ENCODE data around the gene RASGRF2. TPM values are rescaled to one million over a fixed set of nuclear protein-coding genes. Genes with fewer than 3 reads are reported as not detected.

Gene RASGRF2
- total RNA-seq, 1 donor from 2014 or later = 1.4 TPM

DNA sequence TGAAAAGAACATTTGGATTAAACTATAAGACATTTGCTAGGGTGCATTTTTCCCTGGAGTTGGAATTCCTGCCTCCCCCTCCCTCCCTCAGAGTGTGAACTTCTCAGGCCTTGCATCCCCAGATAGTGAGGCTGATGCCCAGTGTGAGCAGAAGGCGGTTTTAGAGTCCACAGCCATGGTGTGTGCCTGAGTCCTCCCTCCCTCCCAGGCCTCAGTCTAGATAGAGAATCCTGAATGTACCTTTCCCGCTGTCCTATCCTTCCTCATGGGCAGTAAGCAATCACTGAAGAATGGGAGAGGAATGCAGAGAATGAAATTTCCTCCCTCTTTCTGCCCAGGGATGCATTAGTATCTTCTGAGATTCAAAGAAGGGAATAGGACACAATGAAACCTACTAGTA, 108.5 kb downstream of the RASGRF2 start:
- no peaks in the 10 kb centered on the region for H3K9me3 Mint-ChIP-seq (ENCODE audit: unreplicated experiment)
- H3K27ac Mint-ChIP-seq (ENCODE audit: unreplicated experiment) = no peak overlapping the region
- H3K4me3 Mint-ChIP-seq (ENCODE audit: unreplicated experiment) = no peak overlapping the region
- H3K27me3 Mint-ChIP-seq (ENCODE audit: unreplicated experiment) = no peaks in the 10 kb centered on the region
- TF ChIP-seq, protein P1, sequence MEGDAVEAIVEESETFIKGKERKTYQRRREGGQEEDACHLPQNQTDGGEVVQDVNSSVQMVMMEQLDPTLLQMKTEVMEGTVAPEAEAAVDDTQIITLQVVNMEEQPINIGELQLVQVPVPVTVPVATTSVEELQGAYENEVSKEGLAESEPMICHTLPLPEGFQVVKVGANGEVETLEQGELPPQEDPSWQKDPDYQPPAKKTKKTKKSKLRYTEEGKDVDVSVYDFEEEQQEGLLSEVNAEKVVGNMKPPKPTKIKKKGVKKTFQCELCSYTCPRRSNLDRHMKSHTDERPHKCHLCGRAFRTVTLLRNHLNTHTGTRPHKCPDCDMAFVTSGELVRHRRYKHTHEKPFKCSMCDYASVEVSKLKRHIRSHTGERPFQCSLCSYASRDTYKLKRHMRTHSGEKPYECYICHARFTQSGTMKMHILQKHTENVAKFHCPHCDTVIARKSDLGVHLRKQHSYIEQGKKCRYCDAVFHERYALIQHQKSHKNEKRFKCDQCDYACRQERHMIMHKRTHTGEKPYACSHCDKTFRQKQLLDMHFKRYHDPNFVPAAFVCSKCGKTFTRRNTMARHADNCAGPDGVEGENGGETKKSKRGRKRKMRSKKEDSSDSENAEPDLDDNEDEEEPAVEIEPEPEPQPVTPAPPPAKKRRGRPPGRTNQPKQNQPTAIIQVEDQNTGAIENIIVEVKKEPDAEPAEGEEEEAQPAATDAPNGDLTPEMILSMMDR (IDR thresholded peaks at IDR 0.05; ENCODE audit: partially characterized antibody, unreplicated experiment) = no peak
- no peak for DNase-seq
- no peaks in the 10 kb centered on the region for H3K36me3 Mint-ChIP-seq (ENCODE audit: unreplicated experiment)
- H3K4me1 Mint-ChIP-seq (ENCODE audit: low read depth, unreplicated experiment) = no peaks in the 10 kb centered on the region

DNA sequence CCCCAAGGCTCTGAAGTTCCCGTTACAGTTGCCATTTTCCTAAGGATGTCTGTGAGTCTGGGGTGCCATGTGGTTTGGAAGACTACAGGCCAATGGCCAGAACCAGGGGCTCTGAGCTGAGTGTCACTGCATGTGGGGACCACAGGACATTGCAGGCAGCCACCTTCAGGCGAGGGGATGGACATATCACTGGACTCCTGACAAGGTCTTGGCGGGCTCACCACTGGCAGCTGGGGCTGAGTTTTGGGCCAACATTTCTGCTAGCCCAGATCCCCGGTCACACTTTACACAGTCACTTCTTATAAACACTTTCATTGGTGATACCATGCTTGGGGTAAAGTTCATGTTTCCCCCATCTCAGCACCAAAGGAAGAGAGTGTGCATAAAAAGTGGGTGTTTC, 109.8 kb downstream of the RASGRF2 start:
- no peaks in the 10 kb centered on the region for H3K4me1 Mint-ChIP-seq (ENCODE audit: low read depth, unreplicated experiment)
- no peak for DNase-seq
- H3K9me3 Mint-ChIP-seq (ENCODE audit: unreplicated experiment) = no peaks in the 10 kb centered on the region

DNA sequence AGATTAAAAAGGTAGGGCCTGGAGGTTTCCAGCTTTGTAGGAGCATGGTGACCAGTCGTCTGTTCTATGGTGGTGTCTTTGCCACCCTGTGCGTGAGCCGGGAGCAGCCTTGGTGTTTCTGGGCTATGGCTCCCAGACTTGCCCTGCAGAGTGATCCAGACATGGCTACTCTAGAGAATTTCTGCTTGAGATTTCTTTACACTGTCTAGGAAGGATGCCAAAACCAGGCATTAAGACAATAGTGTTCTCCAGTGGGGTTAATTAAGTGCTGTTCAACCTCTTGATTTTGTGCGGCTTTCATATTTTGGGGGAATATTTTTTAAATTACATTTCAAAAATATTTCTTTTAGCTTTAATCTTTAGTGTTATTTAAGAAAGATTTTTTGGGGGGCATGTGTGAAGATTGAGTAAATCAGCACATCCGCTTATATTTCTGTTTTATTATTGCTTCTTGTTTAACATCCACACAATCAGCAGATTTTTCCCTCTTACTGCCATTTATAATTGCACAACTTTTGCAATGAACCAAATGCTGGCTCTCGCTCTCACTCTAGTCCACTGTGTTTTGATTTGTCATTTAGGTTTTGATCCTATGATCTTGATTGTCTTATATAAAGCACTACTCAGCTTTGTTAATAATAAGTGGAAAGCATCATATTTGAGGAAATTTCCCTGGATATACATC, 110.5 kb downstream of the RASGRF2 start:
- TF ChIP-seq, protein P1 (IDR thresholded peaks at IDR 0.05; ENCODE audit: partially characterized antibody, unreplicated experiment) = no peak
- no peak overlapping the region for H3K27ac Mint-ChIP-seq (ENCODE audit: unreplicated experiment)
- H3K9me3 Mint-ChIP-seq (ENCODE audit: unreplicated experiment) = no peaks in the 10 kb centered on the region

More for the DNA sequence above, 109.8 kb downstream of the RASGRF2 start:
- TF ChIP-seq, protein P1 (IDR thresholded peaks at IDR 0.05; ENCODE audit: partially characterized antibody, unreplicated experiment) = no peak
- no peak overlapping the region for H3K27ac Mint-ChIP-seq (ENCODE audit: unreplicated experiment)
- no peak overlapping the region for H3K4me3 Mint-ChIP-seq (ENCODE audit: unreplicated experiment)
- H3K36me3 Mint-ChIP-seq (ENCODE audit: unreplicated experiment) = no peaks in the 10 kb centered on the region
- no peaks in the 10 kb centered on the region for H3K27me3 Mint-ChIP-seq (ENCODE audit: unreplicated experiment)

DNA sequence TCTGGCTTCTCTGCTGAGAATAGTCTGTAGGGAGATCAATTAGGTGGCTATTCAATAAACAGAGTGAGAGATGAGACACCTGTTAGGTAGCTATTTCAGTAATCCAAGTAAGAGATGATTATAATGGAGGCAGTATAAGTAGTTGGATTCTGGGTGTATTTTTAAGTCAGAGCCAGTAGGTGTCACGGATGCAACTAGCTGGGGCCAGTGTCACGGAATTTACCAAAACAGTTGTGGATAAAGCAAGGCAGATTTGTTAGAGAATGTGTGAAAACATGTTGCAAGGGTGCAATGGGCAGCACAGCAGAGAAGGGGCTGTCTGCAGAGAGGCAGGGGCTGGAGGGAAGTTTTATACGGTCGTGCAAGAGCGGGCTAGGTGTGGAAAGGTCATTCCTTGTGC, 114.9 kb downstream of the RASGRF2 start:
- H3K4me1 Mint-ChIP-seq (ENCODE audit: low read depth, unreplicated experiment) = no peaks in the 10 kb centered on the region
- no peak overlapping the region for H3K27ac Mint-ChIP-seq (ENCODE audit: unreplicated experiment)
- DNase-seq = no peak
- no peaks in the 10 kb centered on the region for H3K9me3 Mint-ChIP-seq (ENCODE audit: unreplicated experiment)
- TF ChIP-seq, protein P1 (IDR thresholded peaks at IDR 0.05; ENCODE audit: partially characterized antibody, unreplicated experiment) = no peak
- H3K27me3 Mint-ChIP-seq (ENCODE audit: unreplicated experiment) = no peaks in the 10 kb centered on the region
- no peaks in the 10 kb centered on the region for H3K36me3 Mint-ChIP-seq (ENCODE audit: unreplicated experiment)
- H3K4me3 Mint-ChIP-seq (ENCODE audit: unreplicated experiment) = no peak overlapping the region

More for the DNA sequence above, 110.5 kb downstream of the RASGRF2 start:
- Mint-ChIP-seq H3K36me3 (ENCODE audit: unreplicated experiment) (no peaks in the 10 kb centered on the region), H3K4me1 (ENCODE audit: low read depth, unreplicated experiment) (no peaks in the 10 kb centered on the region), H3K27me3 (ENCODE audit: unreplicated experiment) (no peaks in the 10 kb centered on the region), H3K4me3 (ENCODE audit: unreplicated experiment) (no peak overlapping the region)
- DNase-seq = no peak

DNA sequence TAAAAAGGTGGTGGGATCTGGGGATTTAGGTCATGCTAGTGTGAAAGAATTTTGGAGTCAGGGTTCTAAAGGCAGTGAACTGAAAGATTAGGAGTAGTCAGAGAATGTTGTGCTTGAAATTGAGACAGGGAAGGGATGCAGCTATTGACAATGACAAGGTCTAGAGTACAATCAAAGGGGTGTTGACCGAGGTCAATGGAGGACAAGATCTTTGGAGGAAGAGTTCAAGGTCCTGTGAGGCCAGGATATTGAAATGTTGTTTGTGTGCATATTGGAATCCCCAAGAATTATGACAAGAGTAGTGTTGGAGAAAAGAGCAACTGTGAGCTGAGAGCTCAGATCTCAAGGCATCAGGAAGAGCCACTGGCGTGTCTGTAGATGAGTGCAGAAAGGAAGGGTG, 116.9 kb downstream of the RASGRF2 start:
- DNase-seq = no peak
- TF ChIP-seq, protein P1 (IDR thresholded peaks at IDR 0.05; ENCODE audit: partially characterized antibody, unreplicated experiment) = no peak
- H3K27me3 Mint-ChIP-seq (ENCODE audit: unreplicated experiment) = no peaks in the 10 kb centered on the region
- H3K4me1 Mint-ChIP-seq (ENCODE audit: low read depth, unreplicated experiment) = no peaks in the 10 kb centered on the region
- H3K9me3 Mint-ChIP-seq (ENCODE audit: unreplicated experiment) = no peaks in the 10 kb centered on the region
- H3K36me3 Mint-ChIP-seq (ENCODE audit: unreplicated experiment) = no peaks in the 10 kb centered on the region
- H3K4me3 Mint-ChIP-seq (ENCODE audit: unreplicated experiment) = no peak overlapping the region
- H3K27ac Mint-ChIP-seq (ENCODE audit: unreplicated experiment) = no peak overlapping the region

Measured in glutamatergic neuron (in vitro differentiated cells).